ENCODE results near the gene MCTP2. TPM values are rescaled to one million over a fixed set of nuclear protein-coding genes. Genes with fewer than 3 reads are reported as not detected.

Gene MCTP2
- total and polyA plus RNA-seq, 9 of the 15 experiments (the other 6 are each of a cell fraction or from before 2014, with no cell fraction given): 0.07 TPM; not detected in 8

DNA sequence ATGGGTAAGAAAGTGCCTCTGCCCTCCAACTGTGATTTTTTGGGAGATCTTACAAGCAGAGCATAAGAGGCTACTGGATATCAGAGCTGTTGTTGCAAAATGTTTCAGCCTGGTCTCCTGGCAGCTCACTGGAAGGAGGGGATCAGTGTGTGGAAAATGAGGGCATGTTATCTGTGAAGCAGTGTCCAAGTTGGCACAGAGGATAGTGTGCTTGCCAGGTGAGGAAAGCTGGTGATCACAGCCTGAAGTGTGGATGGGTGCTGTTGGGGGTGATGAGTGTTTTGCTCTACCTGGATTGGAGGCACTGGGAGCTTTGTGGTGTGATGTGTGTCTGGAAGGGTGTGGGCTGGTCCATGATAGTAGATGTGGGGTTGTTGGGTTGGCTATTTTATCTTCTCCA is 69.3 kb downstream of the MCTP2 start (continued):
- TF ChIP-seq, protein P1, sequence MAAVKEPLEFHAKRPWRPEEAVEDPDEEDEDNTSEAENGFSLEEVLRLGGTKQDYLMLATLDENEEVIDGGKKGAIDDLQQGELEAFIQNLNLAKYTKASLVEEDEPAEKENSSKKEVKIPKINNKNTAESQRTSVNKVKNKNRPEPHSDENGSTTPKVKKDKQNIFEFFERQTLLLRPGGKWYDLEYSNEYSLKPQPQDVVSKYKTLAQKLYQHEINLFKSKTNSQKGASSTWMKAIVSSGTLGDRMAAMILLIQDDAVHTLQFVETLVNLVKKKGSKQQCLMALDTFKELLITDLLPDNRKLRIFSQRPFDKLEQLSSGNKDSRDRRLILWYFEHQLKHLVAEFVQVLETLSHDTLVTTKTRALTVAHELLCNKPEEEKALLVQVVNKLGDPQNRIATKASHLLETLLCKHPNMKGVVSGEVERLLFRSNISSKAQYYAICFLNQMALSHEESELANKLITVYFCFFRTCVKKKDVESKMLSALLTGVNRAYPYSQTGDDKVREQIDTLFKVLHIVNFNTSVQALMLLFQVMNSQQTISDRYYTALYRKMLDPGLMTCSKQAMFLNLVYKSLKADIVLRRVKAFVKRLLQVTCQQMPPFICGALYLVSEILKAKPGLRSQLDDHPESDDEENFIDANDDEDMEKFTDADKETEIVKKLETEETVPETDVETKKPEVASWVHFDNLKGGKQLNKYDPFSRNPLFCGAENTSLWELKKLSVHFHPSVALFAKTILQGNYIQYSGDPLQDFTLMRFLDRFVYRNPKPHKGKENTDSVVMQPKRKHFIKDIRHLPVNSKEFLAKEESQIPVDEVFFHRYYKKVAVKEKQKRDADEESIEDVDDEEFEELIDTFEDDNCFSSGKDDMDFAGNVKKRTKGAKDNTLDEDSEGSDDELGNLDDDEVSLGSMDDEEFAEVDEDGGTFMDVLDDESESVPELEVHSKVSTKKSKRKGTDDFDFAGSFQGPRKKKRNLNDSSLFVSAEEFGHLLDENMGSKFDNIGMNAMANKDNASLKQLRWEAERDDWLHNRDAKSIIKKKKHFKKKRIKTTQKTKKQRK (IDR thresholded peaks at IDR 0.05; ENCODE audit: borderline replicate concordance, low read depth, low read length): no peak
- TF ChIP-seq ZC3H4 (CRISPR knock-in tag; IDR thresholded peaks at IDR 0.05; ENCODE audit: borderline replicate concordance) (no peak), ZNF253 (CRISPR knock-in tag; conservative IDR thresholded peaks at IDR 0.05) (no peak)

DNA sequence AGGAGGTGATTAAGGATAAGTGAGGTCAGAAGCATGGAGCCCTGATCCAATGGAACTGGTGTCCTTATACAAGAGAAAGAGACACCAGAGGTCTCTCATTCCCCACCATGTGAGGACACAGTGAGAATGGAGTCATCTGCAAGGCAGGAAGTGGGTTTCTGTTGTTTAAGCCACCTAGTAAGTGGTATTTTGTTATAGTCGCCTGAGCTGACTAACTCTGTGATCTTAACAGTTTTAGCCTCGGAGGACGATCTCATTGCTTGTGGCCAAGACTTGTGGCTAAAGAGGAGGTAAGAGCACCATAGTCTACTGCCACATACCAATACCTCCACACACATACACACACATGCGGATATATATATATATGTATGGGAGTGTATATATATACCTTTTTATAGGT is 73.8 kb downstream of the MCTP2 start:
- 0% methylated on average over 4 of the region's 4 CpGs for WGBS (ENCODE audit: insufficient coverage, low coverage, missing lambda C conversion rate)
- H3K27me3 ChIP-seq (ENCODE audit: control insufficient read depth in 2 of 2, insufficient read depth in 2 of 2, low read length in 2 of 2): no peaks in the 10 kb centered on the region
- TF ChIP-seq MBD1 (CRISPR knock-in tag; IDR thresholded peaks at IDR 0.05) (no peak), CEBPG (CRISPR knock-in tag; IDR thresholded peaks at IDR 0.05) (no peak), CEBPG (tag; conservative IDR thresholded peaks at IDR 0.05 in 1 of 2, IDR thresholded peaks at IDR 0.05 in 1 of 2) (no peak), POLR2AphosphoS5 (IDR thresholded peaks at IDR 0.05; ENCODE audit: control insufficient read depth, insufficient read depth, low read depth, low read length) (no peak), ZFP1 (CRISPR knock-in tag; IDR thresholded peaks at IDR 0.05) (no peak), ZNF589 (CRISPR knock-in tag; IDR thresholded peaks at IDR 0.05; ENCODE audit: low read depth) (no peak), ZBTB1 (CRISPR knock-in tag; IDR thresholded peaks at IDR 0.05; ENCODE audit: borderline replicate concordance, low read depth) (no peak), ARID2 (IDR thresholded peaks at IDR 0.05) (no peak), PCBP1 (IDR thresholded peaks at IDR 0.05; ENCODE audit: low read depth, low read length, poor library complexity, severe bottlenecking) (no peak), ZNF780A (CRISPR knock-in tag; IDR thresholded peaks at IDR 0.05) (no peak), MTA2 (IDR thresholded peaks at IDR 0.05; ENCODE audit: low read depth) (no peak), SRSF3 (IDR thresholded peaks at IDR 0.05; ENCODE audit: insufficient read depth, low read length) (no peak), RBM25 (IDR thresholded peaks at IDR 0.05; ENCODE audit: low read depth, low read length, severe bottlenecking) (no peak), ZNF316 (IDR thresholded peaks at IDR 0.05) (no peak), MCM3 (IDR thresholded peaks at IDR 0.05) (no peak)
- H3K4me2 ChIP-seq (ENCODE audit: insufficient read depth, low read length): no peak overlapping the region
- H2AFZ ChIP-seq (ENCODE audit: low read depth, low read length): no peak overlapping the region
- intact Hi-C loops (cut with micrococcal nuclease): no loop called here
- DNase-seq (ENCODE audit: extremely low read depth in 1 of 4, low spot score in 3 of 4) (no peak), FAIRE-seq (no peak), ATAC-seq (no peak)
- POLR2A ChIA-PET: interaction anchor here (0.7 kb wide), 1 partner anchor 178 kb away, joined by 3 read pairs; no protein-coding TSS in a partner anchor
- H3K27ac ChIP-seq (ENCODE audit: extremely low read depth, low read depth, low read length): no peak overlapping the region
- in situ Hi-C loops (cut with MboI): loop anchor here (25.0 kb wide), 1 partner anchor 1268 kb away; no protein-coding TSS in a partner anchor
- H3K9ac ChIP-seq (ENCODE audit: insufficient read depth in 1 of 2, low read depth in 2 of 2, low read length in 2 of 2): no peak overlapping the region
- no peak overlapping the region for H3K4me3 ChIP-seq
- no peaks in the 10 kb centered on the region for H4K20me1 ChIP-seq (replicated peaks; ENCODE audit: control insufficient read depth, insufficient read depth, low read length)
- H3K79me2 ChIP-seq (ENCODE audit: control insufficient read depth, insufficient read depth, low read length): no peaks in the 10 kb centered on the region
- H3K36me3 ChIP-seq (ENCODE audit: control insufficient read depth, insufficient read depth, low read length): no peaks in the 10 kb centered on the region
- BruUV-seq (replicated peaks): no TSS peak
- CTCF ChIA-PET (ENCODE audit: low intra/inter-chr PET ratio): no interaction called here
- H3K4me1 ChIP-seq (replicated peaks in 1 of 2; ENCODE audit: control insufficient read depth in 2 of 2, insufficient read depth in 2 of 2, low read length in 2 of 2): no peaks in the 10 kb centered on the region
- H3K9me1 ChIP-seq (ENCODE audit: control insufficient read depth, insufficient read depth, low read length): no peaks in the 10 kb centered on the region
- no peaks in the 10 kb centered on the region for H3K9me3 ChIP-seq (replicated peaks; ENCODE audit: control insufficient read depth, insufficient read depth, low read depth, low read length)

All from K562 (cell line).